GM12878 (cell line): Measurements from ENCODE around the gene SAPCD2. TPM values are rescaled to one million over a fixed set of nuclear protein-coding genes. Genes with fewer than 3 reads are reported as not detected.

Experiments used
- ATAC-seq: fragments of 200-7000 bp; cut with Tn5 transposase; 3 replicates; pipeline ENCODE4 v1.9.1; 2020; ENCODE audit warnings: mild to moderate bottlenecking, moderate library complexity
- BruUV-seq: library from RNA; stranded (reverse); fragments of 400-500 nt; replicated peaks from 2 replicates; lab custom pipeline; 2021; lab: Mats Ljungman, UMichigan
- CTCF ChIA-PET: fragments of 300-600 bp; sonication (Branson Sonifier 250); formaldehyde crosslinking; extraction: SDS; loops from one replicate; lab custom pipeline; 2021; ENCODE audit warnings: inconsistent platforms; lab: Yijun Ruan, JAX
- POLR2A ChIA-PET: fragments of 350-600 bp; formaldehyde crosslinking; extraction: SDS; loops from one replicate; lab custom pipeline; 2021; ENCODE audit warnings: inconsistent platforms; lab: Charles Lee
- RAD21 ChIA-PET: fragments of 300-600 bp; sonication (Branson Sonifier 250); formaldehyde crosslinking; loops from one replicate; lab custom pipeline; 2023; ENCODE audit warnings: antibody characterized with exemption; ENCODE audit not compliant: unreplicated experiment; lab: Charles Lee
- SMC1A ChIA-PET: fragments of 300-600 bp; sonication (Branson Sonifier 250); formaldehyde crosslinking; loops from one replicate; lab custom pipeline; 2023; ENCODE audit not compliant: unreplicated experiment, uncharacterized antibody; lab: Charles Lee
- DNase-seq: peaks from one replicate; pipeline ENCODE4 v3.0.0-alpha.2; 2011; ENCODE audit warnings: low read depth, low spot score
- FAIRE-seq: peaks from 3 replicates; lab custom pipeline; 2011; peaks lifted over from hg19 to GRCh38; lab: Jason Lieb, UNC
- H2AFZ ChIP-seq: 2 replicates; pipeline ENCODE4 v1.6.0; 2011; ENCODE audit warnings: low read depth, low read length, control low read depth; ENCODE audit not compliant: control insufficient read depth
- H3K27ac ChIP-seq: 2 replicates; pipeline ENCODE4 v1.5.1; 2011; ENCODE audit warnings: control low read depth; ENCODE audit not compliant: control insufficient read depth, insufficient read depth
- H3K27me3 ChIP-seq, 2 experiments: replicated peaks in 1 of 2; 2 replicates each; pipeline versions ENCODE4 v1.6.0 to v1.6.1; 2011; ENCODE audit warnings: low read length in 1 of 2; ENCODE audit not compliant: control insufficient read depth in 2 of 2, insufficient read depth in 2 of 2
- H3K36me3 ChIP-seq, 2 experiments: 2 replicates each; pipeline ENCODE4 v1.5.1; 2011; ENCODE audit warnings: low read length in 1 of 2; ENCODE audit not compliant: control insufficient read depth in 2 of 2, insufficient read depth in 2 of 2
- H3K4me1 ChIP-seq: 2 replicates; pipeline ENCODE4 v1.6.1; 2011; ENCODE audit warnings: mild to moderate bottlenecking, low read length, moderate library complexity, mixed read lengths; ENCODE audit not compliant: control insufficient read depth, insufficient read depth
- H3K4me2 ChIP-seq: 2 replicates; pipeline ENCODE4 v1.6.0; 2011; ENCODE audit warnings: control low read depth; ENCODE audit not compliant: control insufficient read depth, insufficient read depth
- H3K4me3 ChIP-seq: fragments of 200-600 bp; sonication (generic); 2 replicates; pipeline ENCODE4 v1.5.1; 2016
- H3K79me2 ChIP-seq: 2 replicates; pipeline ENCODE4 v1.6.0; 2011; ENCODE audit warnings: low read length; ENCODE audit not compliant: control insufficient read depth, insufficient read depth
- H3K9ac ChIP-seq: 2 replicates; pipeline ENCODE4 v1.8.0; 2011; ENCODE audit warnings: low read length, control low read depth, mixed read lengths; ENCODE audit not compliant: control insufficient read depth, insufficient read depth
- H3K9me3 ChIP-seq: replicated peaks from 3 replicates; pipeline ENCODE4 v1.5.1; 2011; ENCODE audit warnings: mild to moderate bottlenecking, low read length; ENCODE audit not compliant: control insufficient read depth, insufficient read depth
- H4K20me1 ChIP-seq: 2 replicates; pipeline ENCODE4 v1.6.0; 2011; ENCODE audit not compliant: control insufficient read depth, insufficient read depth
- ATF7 ChIP-seq: fragments of 450-650 bp; IDR thresholded peaks from 2 replicates; pipeline ENCODE4 v1.6.1; 2016; ENCODE audit warnings: low read depth, mild to moderate bottlenecking
- CHD1 ChIP-seq: IDR thresholded peaks from 2 replicates; pipeline ENCODE4 v1.6.1; 2012; ENCODE audit warnings: low read depth, low read length, improper control_type of control experiment
- CREB1 ChIP-seq: IDR thresholded peaks from 2 replicates; pipeline ENCODE4 v1.6.1; 2012; ENCODE audit warnings: low read depth, mild to moderate bottlenecking, inconsistent platforms
- EED ChIP-seq: sonication (generic); IDR thresholded peaks from 2 replicates; pipeline ENCODE4 v1.6.1; 2016; ENCODE audit warnings: antibody characterized with exemption, low read depth
- EGR1 ChIP-seq, 2 experiments: IDR thresholded peaks; 1 replicate in 1 of 2; 2 replicates in 1 of 2; pipeline ENCODE4 v1.6.1; 2011 to 2012; ENCODE audit warnings: low read depth in 2 of 2, low read length in 2 of 2, borderline replicate concordance in 1 of 2, mild to moderate bottlenecking in 1 of 2, moderate library complexity in 1 of 2
- RAD51 ChIP-seq: fragments of 450-650 bp; IDR thresholded peaks from 2 replicates; pipeline ENCODE4 v1.6.1; 2016; ENCODE audit warnings: moderate library complexity, mild to moderate bottlenecking, inconsistent platforms
- SMC3 ChIP-seq: IDR thresholded peaks from 2 replicates; pipeline ENCODE4 v1.6.1; 2011; ENCODE audit warnings: low read length, improper control_type of control experiment, borderline replicate concordance
- TARDBP ChIP-seq: IDR thresholded peaks from 2 replicates; pipeline ENCODE4 v1.6.1; 2016; ENCODE audit warnings: borderline replicate concordance
- TCF7 ChIP-seq: IDR thresholded peaks from 2 replicates; pipeline ENCODE4 v1.6.1; 2014; ENCODE audit warnings: antibody characterized with exemption, borderline replicate concordance
- WGBS: methylation state at CpG from one replicate; pipeline ENCODE4 v1.1.6; 2016; ENCODE audit warnings: low lambda C conversion rate; ENCODE audit not compliant: insufficient replicate concordance, insufficient coverage; ENCODE audit errors: missing lambda C conversion rate; 5-methylcytosine and 5-hydroxymethylcytosine counted together
- in situ Hi-C: fragments of 300-500 bp; cut with MboI; formaldehyde crosslinking; loops from 9 replicates; pipeline ENCODE4 v1.14.3; 2018; ENCODE audit warnings: mixed read lengths
- intact Hi-C: fragments of 100-400 bp; cut with micrococcal nuclease; formaldehyde crosslinking; loops from one replicate; pipeline ENCODE4 v1.14.2; 2022; ENCODE audit not compliant: unreplicated experiment
- polyA plus RNA-seq, 11 experiments: library from polyadenylated mRNA; depleted of rRNA in 4 of 11; unstranded in 6 of 11; stranded (reverse) in 5 of 11; fragments of >200 nt; fragmentation: Nextera tagmentation in 4 of 11; fragmentation: Illumina TruSeq in 1 of 11; extraction: Ambion mirVana in 4 of 11; extraction: Trizol in 1 of 11; gene quantifications; 1 replicate in 1 of 11; 2 replicates in 10 of 11; pipeline versions ENCODE4 v1.2.1 to v1.2.3, GENCODE V29; 2011 to 2016; ENCODE audit warnings: inconsistent platforms in 2 of 11, missing spikeins in 2 of 11, low read depth in 1 of 11
- total RNA-seq, 4 experiments: library from RNA; depleted of rRNA in 3 of 4; stranded (reverse); fragments of >200 nt in 3 of 4; fragmentation: Illumina TruSeq in 1 of 4; extraction: Trizol in 1 of 4; gene quantifications; 2 replicates each; pipeline versions ENCODE4 v1.2.1 to v1.2.3, GENCODE V29; 2013 to 2021
- TF ChIP-seq, protein P1 (sequence below), 3 experiments: IDR thresholded peaks in 2 of 3; conservative IDR thresholded peaks in 1 of 3; 2 replicates each; pipeline ENCODE4 v1.5.1; 2011; ENCODE audit warnings: low read depth in 3 of 3, low read length in 3 of 3, mild to moderate bottlenecking in 3 of 3, control low read depth in 2 of 3, moderate library complexity in 2 of 3, inconsistent platforms in 1 of 3, mixed read lengths in 1 of 3; ENCODE audit not compliant: control insufficient read depth in 2 of 3, insufficient read depth in 1 of 3; ENCODE audit errors: extremely low read depth in 1 of 3
- TF ChIP-seq, protein P2 (sequence below): fragments of 450-650 bp; IDR thresholded peaks from 2 replicates; pipeline ENCODE4 v1.6.1; 2017; ENCODE audit warnings: mild to moderate bottlenecking

The SAPCD2 gene
- total and polyA plus RNA-seq, 10 of the 15 experiments (the other 5 are each of a cell fraction or from before 2014, with no cell fraction given), result 1.6 to 35.2 (median 7.2) TPM

GRCh38 chr9:137110911-137111787 is 40.8 kb upstream of the SAPCD2 start:
- intact Hi-C loops, result no loop called here
- ChIA-PET RAD21 (no interaction called here), SMC1A (no interaction called here), POLR2A (no interaction called here), CTCF (no interaction called here)
- no peak overlapping the region for H3K4me2 ChIP-seq
- no peak overlapping the region for H2AFZ ChIP-seq
- 84% methylated on average over 26 of the region's 28 CpGs for WGBS
- H3K36me3 ChIP-seq, result peaks cover 7 to 43% of the 10 kb centered on the region in 2 experiments
- no peaks in the 10 kb centered on the region for H3K27me3 ChIP-seq
- BruUV-seq, result no TSS peak
- H3K27ac ChIP-seq, result no peak overlapping the region
- FAIRE-seq (no peak), DNase-seq (no peak), ATAC-seq (no peak)
- in situ Hi-C loops, result no loop called here
- peaks cover 2% of the 10 kb centered on the region for H3K79me2 ChIP-seq
- H3K4me3 ChIP-seq, result no peak overlapping the region
- peaks cover 3% of the 10 kb centered on the region; the same call in 1 of the 2 replicates for H3K4me1 ChIP-seq
- no peaks in the 10 kb centered on the region for H4K20me1 ChIP-seq
- H3K9me3 ChIP-seq, result no peaks in the 10 kb centered on the region
- TF ChIP-seq TARDBP (no peak), SMC3 (no peak), CREB1 (no peak), RAD51 (no peak), CHD1 (no peak), ATF7 (no peak), EED (no peak), EGR1 (IDR thresholded peaks at IDR 0.05; ENCODE audit: borderline replicate concordance in 1 of 2, low read depth in 2 of 2, low read length in 2 of 2) (no peak), TCF7 (no peak)
- TF ChIP-seq, protein P1, sequence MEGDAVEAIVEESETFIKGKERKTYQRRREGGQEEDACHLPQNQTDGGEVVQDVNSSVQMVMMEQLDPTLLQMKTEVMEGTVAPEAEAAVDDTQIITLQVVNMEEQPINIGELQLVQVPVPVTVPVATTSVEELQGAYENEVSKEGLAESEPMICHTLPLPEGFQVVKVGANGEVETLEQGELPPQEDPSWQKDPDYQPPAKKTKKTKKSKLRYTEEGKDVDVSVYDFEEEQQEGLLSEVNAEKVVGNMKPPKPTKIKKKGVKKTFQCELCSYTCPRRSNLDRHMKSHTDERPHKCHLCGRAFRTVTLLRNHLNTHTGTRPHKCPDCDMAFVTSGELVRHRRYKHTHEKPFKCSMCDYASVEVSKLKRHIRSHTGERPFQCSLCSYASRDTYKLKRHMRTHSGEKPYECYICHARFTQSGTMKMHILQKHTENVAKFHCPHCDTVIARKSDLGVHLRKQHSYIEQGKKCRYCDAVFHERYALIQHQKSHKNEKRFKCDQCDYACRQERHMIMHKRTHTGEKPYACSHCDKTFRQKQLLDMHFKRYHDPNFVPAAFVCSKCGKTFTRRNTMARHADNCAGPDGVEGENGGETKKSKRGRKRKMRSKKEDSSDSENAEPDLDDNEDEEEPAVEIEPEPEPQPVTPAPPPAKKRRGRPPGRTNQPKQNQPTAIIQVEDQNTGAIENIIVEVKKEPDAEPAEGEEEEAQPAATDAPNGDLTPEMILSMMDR (IDR thresholded peaks at IDR 0.05 in 2 of 3, conservative IDR thresholded peaks at IDR 0.05 in 1 of 3; ENCODE audit: control insufficient read depth in 2 of 3, extremely low read depth in 1 of 3, insufficient read depth in 1 of 3, low read depth in 3 of 3, low read length in 3 of 3), result no peak
- TF ChIP-seq, protein P2, sequence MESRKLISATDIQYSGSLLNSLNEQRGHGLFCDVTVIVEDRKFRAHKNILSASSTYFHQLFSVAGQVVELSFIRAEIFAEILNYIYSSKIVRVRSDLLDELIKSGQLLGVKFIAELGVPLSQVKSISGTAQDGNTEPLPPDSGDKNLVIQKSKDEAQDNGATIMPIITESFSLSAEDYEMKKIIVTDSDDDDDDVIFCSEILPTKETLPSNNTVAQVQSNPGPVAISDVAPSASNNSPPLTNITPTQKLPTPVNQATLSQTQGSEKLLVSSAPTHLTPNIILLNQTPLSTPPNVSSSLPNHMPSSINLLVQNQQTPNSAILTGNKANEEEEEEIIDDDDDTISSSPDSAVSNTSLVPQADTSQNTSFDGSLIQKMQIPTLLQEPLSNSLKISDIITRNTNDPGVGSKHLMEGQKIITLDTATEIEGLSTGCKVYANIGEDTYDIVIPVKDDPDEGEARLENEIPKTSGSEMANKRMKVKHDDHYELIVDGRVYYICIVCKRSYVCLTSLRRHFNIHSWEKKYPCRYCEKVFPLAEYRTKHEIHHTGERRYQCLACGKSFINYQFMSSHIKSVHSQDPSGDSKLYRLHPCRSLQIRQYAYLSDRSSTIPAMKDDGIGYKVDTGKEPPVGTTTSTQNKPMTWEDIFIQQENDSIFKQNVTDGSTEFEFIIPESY, result no peak
- TF ChIP-seq, all 136 proteins: peak for 0
- H3K9ac ChIP-seq, result no peak overlapping the region
